GM06990 (cell line): ENCODE data around the gene INSIG2.

Experiments
- DNase-seq: peaks from one replicate; pipeline ENCODE4 v3.0.0-alpha.2; 2011; ENCODE audit not compliant: insufficient read length; ENCODE audit errors: extremely low read depth
- H3K27me3 ChIP-seq: replicated peaks from 2 replicates; pipeline ENCODE4 v1.6.0; 2011; ENCODE audit warnings: low read length; ENCODE audit not compliant: control insufficient read depth, insufficient read depth
- H3K36me3 ChIP-seq: 2 replicates; pipeline ENCODE4 v1.5.1; 2011; ENCODE audit warnings: low read length; ENCODE audit not compliant: control insufficient read depth, insufficient read depth
- H3K4me3 ChIP-seq: replicated peaks from 2 replicates; pipeline ENCODE4 v1.5.1; 2011; ENCODE audit warnings: low read depth, mild to moderate bottlenecking, control low read depth, low read length
- CTCF ChIP-seq: IDR thresholded peaks from 2 replicates; pipeline ENCODE4 v1.5.1; 2011; ENCODE audit warnings: low read length, control low read depth, mild to moderate bottlenecking, inconsistent platforms; ENCODE audit not compliant: insufficient read depth, poor library complexity, severe bottlenecking

Gene INSIG2

GRCh38 chr2:118094503-118094902 lies 6.2 kb downstream of the INSIG2 start:
- no peaks in the 10 kb centered on the region for H3K27me3 ChIP-seq
- H3K36me3 ChIP-seq: peaks cover 2% of the 10 kb centered on the region
- no peak for DNase-seq
- no peak overlapping the region for H3K4me3 ChIP-seq
- no peak for TF ChIP-seq CTCF

- TF ChIP-seq CTCF: no peak
- H3K36me3 ChIP-seq: peaks cover 2% of the 10 kb centered on the region
- H3K27me3 ChIP-seq: no peaks in the 10 kb centered on the region
- no peak overlapping the region for H3K4me3 ChIP-seq
- no peak for DNase-seq
Measured at GRCh38 chr2:118095610-118096009, 7.3 kb downstream of the INSIG2 start.

GRCh38 chr2:118097657-118098056 lies 9.4 kb downstream of the INSIG2 start:
- H3K36me3 ChIP-seq: peaks cover 2% of the 10 kb centered on the region
- no peaks in the 10 kb centered on the region for H3K27me3 ChIP-seq
- no peak overlapping the region for H3K4me3 ChIP-seq
- no peak for TF ChIP-seq CTCF
- DNase-seq: no peak

DNA sequence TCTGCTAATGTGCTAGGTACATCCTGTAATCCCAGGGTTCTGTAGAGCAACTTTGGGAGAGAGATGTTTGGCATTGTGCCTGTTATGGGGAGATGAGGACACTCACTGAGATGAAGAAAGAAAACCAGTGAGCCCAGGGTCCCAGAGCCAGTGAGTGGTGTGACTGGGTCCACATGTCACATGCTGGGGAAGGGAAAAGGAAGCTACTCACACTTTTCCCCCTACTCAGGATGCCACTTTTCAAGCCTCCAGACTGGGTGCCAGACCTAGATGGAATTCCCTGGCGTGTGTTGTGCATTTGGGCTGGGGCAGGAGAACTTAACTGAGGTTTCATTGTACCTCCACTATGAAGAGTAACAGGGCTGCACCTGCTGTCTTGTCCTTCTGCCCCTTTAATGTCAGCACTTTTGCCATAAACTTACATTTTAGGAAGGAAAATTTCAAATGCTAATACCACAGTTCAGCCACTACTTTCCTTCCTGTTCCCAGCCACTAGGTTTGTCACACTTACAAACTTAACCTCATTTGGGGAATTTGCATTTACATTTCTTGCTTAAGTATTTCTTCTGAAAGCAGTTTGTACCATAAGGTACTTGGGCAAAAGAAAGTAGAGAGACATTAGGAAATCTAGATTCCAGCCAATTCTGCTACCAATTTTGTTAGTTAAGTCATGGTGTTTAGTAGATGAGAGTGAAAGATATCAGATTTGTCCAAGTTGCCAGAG lies 10.2 kb downstream of the INSIG2 start:
- DNase-seq: no peak
- Histone ChIP-seq H3K36me3 (peaks cover 2% of the 10 kb centered on the region), H3K27me3 (no peaks in the 10 kb centered on the region), H3K4me3 (no peak overlapping the region)
- TF ChIP-seq CTCF: no peak

DNA sequence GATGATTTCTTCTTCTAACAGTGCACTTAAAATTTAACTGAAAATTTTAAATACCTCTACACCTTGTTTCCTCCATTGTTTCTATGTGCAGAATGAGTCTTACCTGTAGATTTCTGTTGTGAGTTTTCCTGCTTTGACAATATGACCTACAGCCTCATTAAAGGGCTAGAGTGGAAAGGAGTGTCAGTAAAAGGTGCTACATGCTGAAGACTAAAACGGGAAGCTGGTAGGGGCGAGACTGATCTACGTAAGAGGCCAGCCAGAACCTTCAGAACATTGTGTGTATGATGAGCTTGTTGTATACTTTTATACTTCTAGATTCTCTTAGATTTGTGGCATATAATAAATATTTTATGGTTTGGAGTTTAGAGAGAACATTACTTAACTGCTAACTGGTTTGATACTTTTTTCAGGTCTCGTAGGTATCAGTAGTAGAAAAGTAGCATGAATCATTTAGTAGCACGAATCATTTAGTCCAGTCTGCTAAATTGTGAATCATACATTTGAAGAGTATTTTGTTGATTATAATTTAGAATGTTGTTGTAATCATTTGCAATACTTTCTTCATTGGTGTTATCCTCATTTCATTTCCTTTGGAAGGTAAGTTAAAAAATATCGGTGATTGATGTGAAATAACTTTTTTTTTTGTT lies 14.3 kb downstream of the INSIG2 start:
- Histone ChIP-seq H3K27me3 (no peaks in the 10 kb centered on the region), H3K36me3 (peaks cover 2% of the 10 kb centered on the region), H3K4me3 (no peak overlapping the region)
- DNase-seq: no peak
- TF ChIP-seq CTCF: no peak
